ENCODE measurements around the gene NCAN. TPM values are rescaled to one million over a fixed set of nuclear protein-coding genes. Genes with fewer than 3 reads are reported as not detected.

Gene NCAN
- total RNA-seq, 2 donors from 2014 or later, result 0.05 TPM; not detected in 1

GRCh38 chr19:19227217-19227616 is 15.5 kb downstream of the NCAN start:
- no peaks in the 10 kb centered on the region for H3K36me3 ChIP-seq
- peaks cover 4% of the 10 kb centered on the region for H3K27me3 ChIP-seq
- H3K9ac ChIP-seq (ENCODE audit: low read depth in 2 of 2, low read length in 2 of 2), result no peak overlapping the region
- DNase-seq, result no peak
- H3K27ac ChIP-seq, result no peak overlapping the region
- no peaks in the 10 kb centered on the region for H3K4me1 ChIP-seq
- TF ChIP-seq CTCF (IDR thresholded peaks at IDR 0.05), result no peak
- intact Hi-C loops (cut with DNase I), result no loop called here
- no peak overlapping the region for H3K4me3 ChIP-seq
- H3K9me3 ChIP-seq, result no peaks in the 10 kb centered on the region

- Histone ChIP-seq H3K4me3 (no peak overlapping the region), H3K36me3 (no peaks in the 10 kb centered on the region), H3K9ac (ENCODE audit: low read depth in 2 of 2, low read length in 2 of 2) (no peak overlapping the region), H3K27ac (no peak overlapping the region), H3K27me3 (peaks cover 3% of the 10 kb centered on the region), H3K9me3 (no peaks in the 10 kb centered on the region), H3K4me1 (no peaks in the 10 kb centered on the region)
- intact Hi-C loops (cut with DNase I), result no loop called here
- DNase-seq, result no peak
- no peak for TF ChIP-seq CTCF (IDR thresholded peaks at IDR 0.05)
Observed at GRCh38 chr19:19229701-19230100, 17.9 kb downstream of the NCAN start.

- no peak overlapping the region for H3K4me3 ChIP-seq
- no peak overlapping the region for H3K27ac ChIP-seq
- DNase-seq, result no peak
- H3K9me3 ChIP-seq, result no peaks in the 10 kb centered on the region
- no peaks in the 10 kb centered on the region for H3K36me3 ChIP-seq
- H3K4me1 ChIP-seq, result no peaks in the 10 kb centered on the region
- intact Hi-C loops (cut with DNase I), result no loop called here
- H3K9ac ChIP-seq (ENCODE audit: low read depth in 2 of 2, low read length in 2 of 2), result no peak overlapping the region
- no peak for TF ChIP-seq CTCF (IDR thresholded peaks at IDR 0.05)
- no peaks in the 10 kb centered on the region for H3K27me3 ChIP-seq
Observed at GRCh38 chr19:19230999-19231398, 19.2 kb downstream of the NCAN start.

- H3K4me1 ChIP-seq, result no peaks in the 10 kb centered on the region
- DNase-seq, result no peak
- H3K9ac ChIP-seq (ENCODE audit: low read depth in 2 of 2, low read length in 2 of 2), result no peak overlapping the region
- H3K27ac ChIP-seq, result no peak overlapping the region
- H3K9me3 ChIP-seq, result no peaks in the 10 kb centered on the region
- no peak overlapping the region for H3K4me3 ChIP-seq
- no peak for TF ChIP-seq CTCF (IDR thresholded peaks at IDR 0.05)
- intact Hi-C loops (cut with DNase I), result no loop called here
- H3K27me3 ChIP-seq, result no peaks in the 10 kb centered on the region
- H3K36me3 ChIP-seq, result no peaks in the 10 kb centered on the region
Observed at GRCh38 chr19:19232261-19232721, 20.5 kb downstream of the NCAN start.

- Histone ChIP-seq H3K27me3 (no peaks in the 10 kb centered on the region), H3K9ac (ENCODE audit: low read depth in 2 of 2, low read length in 2 of 2) (no peak overlapping the region), H3K4me1 (no peaks in the 10 kb centered on the region), H3K36me3 (no peaks in the 10 kb centered on the region), H3K9me3 (no peaks in the 10 kb centered on the region), H3K4me3 (no peak overlapping the region), H3K27ac (no peak overlapping the region)
- TF ChIP-seq CTCF (IDR thresholded peaks at IDR 0.05), result no peak
- intact Hi-C loops (cut with DNase I), result no loop called here
- DNase-seq, result no peak
Observed at GRCh38 chr19:19234220-19234816, 22.6 kb downstream of the NCAN start.
